ENCODE results near the gene CDR2. TPM values are rescaled to one million over a fixed set of nuclear protein-coding genes. Genes with fewer than 3 reads are reported as not detected.

CDR2 gene
- total and polyA plus RNA-seq, 9 donors, result 12.7 to 30.3 (median 22.9) TPM

DNA sequence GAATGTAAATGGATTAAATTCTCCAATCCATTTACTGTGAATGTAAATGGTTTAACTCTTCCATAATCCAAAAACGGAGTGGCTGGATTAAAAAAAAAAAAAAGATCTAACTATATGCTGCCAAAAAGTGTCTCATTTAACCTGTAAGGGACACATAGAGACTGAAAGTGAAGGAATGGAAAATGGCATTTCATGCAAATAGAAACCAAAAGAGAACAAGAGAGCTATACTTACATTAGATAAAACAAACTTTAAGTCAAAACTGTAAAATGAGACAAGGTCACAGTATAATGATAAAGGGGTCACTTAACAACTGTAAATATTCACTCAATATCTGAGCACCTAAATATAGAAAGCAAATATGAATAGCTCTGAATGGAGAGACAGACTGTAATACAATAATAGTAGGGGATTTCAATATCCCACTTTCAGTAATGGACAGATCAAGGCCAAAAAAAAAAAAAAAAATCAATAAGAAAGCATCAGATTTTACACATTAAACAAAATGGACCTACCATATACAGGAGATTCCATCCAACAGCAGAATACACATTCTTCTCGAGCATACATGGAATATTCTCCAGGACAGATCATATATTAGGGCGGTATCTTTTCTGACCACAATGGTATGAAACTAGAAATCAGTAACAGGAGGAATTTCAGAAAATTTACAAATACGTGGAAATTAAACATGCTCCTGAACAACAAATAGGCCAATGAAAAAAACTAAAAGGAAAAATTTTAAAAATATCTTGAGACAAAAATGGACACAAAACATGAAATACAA lies 36.4 kb downstream of the CDR2 start:
- TF ChIP-seq, protein P1, sequence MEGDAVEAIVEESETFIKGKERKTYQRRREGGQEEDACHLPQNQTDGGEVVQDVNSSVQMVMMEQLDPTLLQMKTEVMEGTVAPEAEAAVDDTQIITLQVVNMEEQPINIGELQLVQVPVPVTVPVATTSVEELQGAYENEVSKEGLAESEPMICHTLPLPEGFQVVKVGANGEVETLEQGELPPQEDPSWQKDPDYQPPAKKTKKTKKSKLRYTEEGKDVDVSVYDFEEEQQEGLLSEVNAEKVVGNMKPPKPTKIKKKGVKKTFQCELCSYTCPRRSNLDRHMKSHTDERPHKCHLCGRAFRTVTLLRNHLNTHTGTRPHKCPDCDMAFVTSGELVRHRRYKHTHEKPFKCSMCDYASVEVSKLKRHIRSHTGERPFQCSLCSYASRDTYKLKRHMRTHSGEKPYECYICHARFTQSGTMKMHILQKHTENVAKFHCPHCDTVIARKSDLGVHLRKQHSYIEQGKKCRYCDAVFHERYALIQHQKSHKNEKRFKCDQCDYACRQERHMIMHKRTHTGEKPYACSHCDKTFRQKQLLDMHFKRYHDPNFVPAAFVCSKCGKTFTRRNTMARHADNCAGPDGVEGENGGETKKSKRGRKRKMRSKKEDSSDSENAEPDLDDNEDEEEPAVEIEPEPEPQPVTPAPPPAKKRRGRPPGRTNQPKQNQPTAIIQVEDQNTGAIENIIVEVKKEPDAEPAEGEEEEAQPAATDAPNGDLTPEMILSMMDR (IDR thresholded peaks at IDR 0.05), result no peak
- TF ChIP-seq EP300 (IDR thresholded peaks at IDR 0.05), result no peak
- TF ChIP-seq POLR2A (IDR thresholded peaks at IDR 0.05), result no peak
- DNase-seq, result no peak
- Histone ChIP-seq H3K4me3 (no peak overlapping the region), H3K27me3 (no peaks in the 10 kb centered on the region), H3K9me3 (no peaks in the 10 kb centered on the region), H3K27ac (no peak overlapping the region), H3K4me1 (ENCODE audit: insufficient read depth) (no peaks in the 10 kb centered on the region), H3K36me3 (no peaks in the 10 kb centered on the region)
- WGBS, 3 donors, result 94 to 96% (median 96%) methylated on average over 4 of the region's 4 CpGs
- intact Hi-C loops (cut with DNase I), result no loop called here

DNA sequence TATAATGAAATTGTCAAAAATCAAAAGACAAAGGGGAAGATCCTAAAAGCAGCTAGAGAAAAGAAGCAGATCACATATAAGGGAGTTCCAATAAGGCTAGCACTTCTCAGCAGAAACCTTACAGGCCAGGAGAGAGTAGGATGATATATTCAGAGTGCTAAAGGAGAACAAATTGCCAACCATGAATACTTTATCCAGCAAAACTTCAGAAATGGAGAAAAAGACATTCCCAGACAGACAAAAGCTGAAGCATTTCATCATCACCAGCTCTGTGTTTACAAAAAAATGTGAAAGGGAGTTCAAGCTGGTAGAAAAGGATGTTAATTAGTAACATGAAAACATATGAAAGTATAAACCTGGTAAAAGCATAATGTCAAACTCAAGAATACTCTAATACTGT lies 37.4 kb downstream of the CDR2 start:
- Histone ChIP-seq H3K27ac (no peak overlapping the region), H3K36me3 (no peaks in the 10 kb centered on the region), H3K4me3 (no peak overlapping the region), H3K4me1 (ENCODE audit: insufficient read depth) (no peaks in the 10 kb centered on the region), H3K9me3 (no peaks in the 10 kb centered on the region), H3K27me3 (no peaks in the 10 kb centered on the region)
- TF ChIP-seq, protein P1 (IDR thresholded peaks at IDR 0.05), result no peak
- TF ChIP-seq POLR2A (IDR thresholded peaks at IDR 0.05), result no peak
- no peak for TF ChIP-seq EP300 (IDR thresholded peaks at IDR 0.05)
- intact Hi-C loops (cut with DNase I), result no loop called here
- DNase-seq, result no peak

DNA sequence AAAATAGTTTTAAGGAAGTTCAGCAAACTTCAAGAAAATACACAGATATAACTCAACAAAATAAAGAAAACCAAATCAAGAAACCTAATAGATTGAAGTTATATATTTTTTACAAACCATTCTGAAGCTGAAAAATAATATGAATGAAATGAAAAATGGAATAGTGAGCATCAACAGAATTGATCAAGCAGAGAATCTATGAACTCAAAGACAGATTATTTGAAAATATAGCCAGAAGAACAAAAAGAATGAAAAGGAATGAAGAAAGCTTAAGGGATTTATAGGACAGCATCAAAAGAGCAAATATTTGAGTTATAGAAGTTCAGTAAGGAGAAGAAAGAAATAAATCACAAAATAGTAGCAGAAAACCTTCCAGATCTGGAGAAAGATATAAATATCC lies 37.8 kb downstream of the CDR2 start:
- intact Hi-C loops (cut with DNase I), result no loop called here
- TF ChIP-seq, protein P1 (IDR thresholded peaks at IDR 0.05), result no peak
- no peak for TF ChIP-seq POLR2A (IDR thresholded peaks at IDR 0.05)
- no peak for TF ChIP-seq EP300 (IDR thresholded peaks at IDR 0.05)
- no peak overlapping the region for H3K27ac ChIP-seq
- H3K9me3 ChIP-seq, result no peaks in the 10 kb centered on the region
- H3K36me3 ChIP-seq, result no peaks in the 10 kb centered on the region
- no peak overlapping the region for H3K4me3 ChIP-seq
- no peaks in the 10 kb centered on the region for H3K4me1 ChIP-seq (ENCODE audit: insufficient read depth)
- DNase-seq, result no peak
- no peaks in the 10 kb centered on the region for H3K27me3 ChIP-seq

DNA sequence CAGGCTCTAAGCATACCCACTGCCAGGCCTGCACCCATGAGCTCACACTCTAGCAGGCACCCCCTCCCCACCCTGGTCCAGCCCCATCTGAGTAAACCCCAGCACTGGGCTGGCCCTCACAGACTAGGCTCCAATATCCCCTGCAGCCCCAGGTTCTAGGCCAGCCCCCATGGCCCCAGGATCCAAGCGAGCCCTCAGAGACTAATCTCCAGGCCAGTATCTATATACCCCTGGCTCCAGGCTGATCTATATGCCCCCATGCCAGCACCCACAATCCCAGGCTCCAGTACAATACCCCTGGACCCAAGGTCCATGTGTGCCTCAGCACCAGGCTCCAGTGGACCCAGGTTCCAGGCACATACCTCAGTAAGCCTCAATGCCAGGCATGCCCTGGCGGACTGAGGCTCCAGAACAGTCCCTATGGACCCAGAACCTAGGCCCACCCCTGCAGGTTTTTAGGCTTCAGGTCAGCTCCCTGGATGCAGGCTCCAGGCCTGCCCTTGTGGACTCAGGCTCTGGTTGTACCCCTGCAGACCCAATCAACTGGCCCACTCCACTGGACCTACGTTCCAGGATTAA lies 38.7 kb downstream of the CDR2 start:
- 67 to 100% (median 99%) methylated on average over 3 of the region's 3 CpGs for WGBS, 3 donors
- Histone ChIP-seq H3K4me1 (ENCODE audit: insufficient read depth) (no peaks in the 10 kb centered on the region), H3K27me3 (no peaks in the 10 kb centered on the region), H3K27ac (no peak overlapping the region), H3K9me3 (no peaks in the 10 kb centered on the region), H3K4me3 (no peak overlapping the region), H3K36me3 (no peaks in the 10 kb centered on the region)
- DNase-seq, result no peak
- intact Hi-C loops (cut with DNase I), result no loop called here
- TF ChIP-seq, protein P1 (IDR thresholded peaks at IDR 0.05), result no peak
- TF ChIP-seq EP300 (IDR thresholded peaks at IDR 0.05) (no peak), POLR2A (IDR thresholded peaks at IDR 0.05) (no peak)

Data from ovary (tissue), 9 donors.